Panc1 (cell line): ENCODE results near the gene PNLDC1. TPM values are rescaled to one million over a fixed set of nuclear protein-coding genes. Genes with fewer than 3 reads are reported as not detected.

ENCODE experiments used
- ATAC-seq: fragments of 200-7000 bp; cut with Tn5 transposase; 2 replicates; pipeline ENCODE4 v1.9.1; 2020; ENCODE audit warnings: mild to moderate bottlenecking, moderate library complexity
- BruUV-seq: library from RNA; stranded (reverse); fragments of 400-500 nt; replicated peaks from 2 replicates; lab custom pipeline; 2021; lab: Mats Ljungman, UMichigan
- CTCF ChIA-PET: fragments of 300-600 bp; sonication (Branson Sonifier 250); formaldehyde crosslinking; loops from one replicate; lab custom pipeline; 2022; ENCODE audit warnings: antibody characterized with exemption; lab: Charles Lee
- POLR2A ChIA-PET: fragments of 300-600 bp; sonication (Branson Sonifier 250); formaldehyde crosslinking; loops from one replicate; lab custom pipeline; 2022; ENCODE audit warnings: antibody characterized with exemption; lab: Charles Lee
- DNase-seq: peaks from one replicate; pipeline ENCODE4 v3.0.0-alpha.2; 2010; ENCODE audit warnings: low read depth, low spot score
- H3K27ac ChIP-seq: 2 replicates; pipeline ENCODE4 v1.5.1; 2011; ENCODE audit warnings: mild to moderate bottlenecking, low read length, inconsistent platforms
- H3K27me3 ChIP-seq: fragments of 200-500 bp; sonication (Bioruptor generic); 2 replicates; pipeline ENCODE4 v1.6.0; 2014; ENCODE audit warnings: low read length, inconsistent platforms; ENCODE audit not compliant: control insufficient read depth, insufficient read depth
- H3K36me3 ChIP-seq: fragments of 200-500 bp; sonication (Bioruptor generic); 2 replicates; pipeline ENCODE4 v1.5.1; 2014; ENCODE audit warnings: inconsistent platforms, mild to moderate bottlenecking, low read length, moderate library complexity; ENCODE audit not compliant: control insufficient read depth, insufficient read depth
- H3K4me1 ChIP-seq: 2 replicates; pipeline ENCODE4 v1.5.1; 2011; ENCODE audit warnings: inconsistent platforms, mild to moderate bottlenecking, low read length, moderate library complexity; ENCODE audit not compliant: control insufficient read depth, insufficient read depth
- H3K4me3 ChIP-seq, 2 experiments: 2 replicates each; pipeline ENCODE4 v1.5.1; 2011 to 2012; ENCODE audit warnings: low read depth in 2 of 2, low read length in 2 of 2, mild to moderate bottlenecking in 2 of 2, inconsistent platforms in 1 of 2, moderate library complexity in 1 of 2
- H3K9me3 ChIP-seq: fragments of 200-500 bp; sonication (Bioruptor generic); 2 replicates; pipeline ENCODE4 v1.5.1; 2014; ENCODE audit warnings: low read depth, mild to moderate bottlenecking, inconsistent platforms, low read length, moderate library complexity; ENCODE audit not compliant: control insufficient read depth, insufficient read depth
- POLR2AphosphoS5 ChIP-seq: IDR thresholded peaks from 2 replicates; pipeline ENCODE4 v1.6.1; 2012; ENCODE audit warnings: mild to moderate bottlenecking, low read depth, low read length, moderate library complexity
- SIN3A ChIP-seq: IDR thresholded peaks from 2 replicates; pipeline ENCODE4 v1.6.1; 2012; ENCODE audit warnings: low read depth, mild to moderate bottlenecking, low read length, moderate library complexity, borderline replicate concordance; ENCODE audit not compliant: insufficient read depth
- TCF7L2 ChIP-seq: IDR thresholded peaks from 2 replicates; pipeline ENCODE4 v1.6.1; 2011; ENCODE audit warnings: mild to moderate bottlenecking, low read depth, low read length, inconsistent platforms
- in situ Hi-C: cut with HindIII; loops from 2 replicates; pipeline ENCODE4 v1.10.0; 2016; ENCODE audit warnings: low sequenced_read_pairs, low pct_unique_long_range_greater_than_20kb
- intact Hi-C: fragments of 100-400 bp; cut with micrococcal nuclease; formaldehyde crosslinking; loops from one replicate; pipeline ENCODE4 v1.10.0; 2022; ENCODE audit not compliant: unreplicated experiment
- total RNA-seq: library from RNA; stranded (reverse); gene quantifications from one replicate; pipeline ENCODE4 v1.2.1, GENCODE V29; 2021; ENCODE audit not compliant: unreplicated experiment
- TF ChIP-seq, protein P1 (sequence below): fragments of 450-650 bp; IDR thresholded peaks from 2 replicates; pipeline ENCODE4 v1.5.1; 2017; ENCODE audit warnings: mild to moderate bottlenecking
- TF ChIP-seq, protein P2 (sequence below), 2 experiments: IDR thresholded peaks; 2 replicates each; pipeline ENCODE4 v1.6.1; 2011 to 2012; ENCODE audit warnings: low read depth in 2 of 2, control low read depth in 1 of 2, low read length in 1 of 2, mild to moderate bottlenecking in 1 of 2, moderate library complexity in 1 of 2; ENCODE audit not compliant: insufficient read depth in 1 of 2

Gene PNLDC1
- total RNA-seq, 1 experiment from 2014 or later, result not detected

DNA sequence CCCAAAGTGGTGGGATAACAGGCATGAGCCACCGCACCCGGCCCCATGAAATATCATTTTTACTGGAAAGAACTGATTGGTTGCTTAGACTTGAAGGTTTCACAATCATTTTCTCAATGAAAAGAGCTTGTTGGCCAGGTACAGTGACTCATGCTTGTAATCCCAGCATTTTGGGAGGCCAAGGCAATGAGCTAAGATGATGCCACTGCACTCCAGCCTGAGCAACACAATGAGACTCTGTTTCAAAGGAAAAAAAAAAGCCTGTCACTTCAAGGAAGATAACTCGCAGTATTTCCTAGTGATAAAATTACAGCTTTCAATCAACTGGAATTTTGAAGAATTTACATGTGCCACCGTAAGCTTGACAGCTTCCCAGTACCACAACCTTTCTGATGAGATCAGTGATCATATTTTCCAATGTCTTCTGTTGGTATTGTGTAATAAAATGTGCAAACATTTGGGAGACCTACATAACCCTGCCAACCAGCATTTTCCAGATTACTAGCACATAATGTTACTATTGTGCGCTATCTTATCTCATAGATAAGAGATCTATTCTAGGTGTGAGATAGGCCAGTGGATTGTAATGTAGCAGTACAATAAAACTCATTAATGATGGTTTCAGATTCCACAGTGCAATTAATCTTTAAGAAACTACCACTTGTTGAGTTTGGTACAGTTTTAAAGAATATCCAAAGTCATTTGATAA lies 7.2 kb downstream of the PNLDC1 start:
- in situ Hi-C loops (no loop called here), intact Hi-C loops (no loop called here)
- no peaks in the 10 kb centered on the region for H3K9me3 ChIP-seq
- no peak overlapping the region for H3K27ac ChIP-seq
- ChIA-PET POLR2A (no interaction called here), CTCF (no interaction called here)
- H3K4me3 ChIP-seq, result no peak overlapping the region
- H3K36me3 ChIP-seq, result no peaks in the 10 kb centered on the region
- DNase-seq (no peak), ATAC-seq (no peak)
- H3K4me1 ChIP-seq, result no peaks in the 10 kb centered on the region
- TF ChIP-seq POLR2AphosphoS5, result no peak
- TF ChIP-seq, protein P1, sequence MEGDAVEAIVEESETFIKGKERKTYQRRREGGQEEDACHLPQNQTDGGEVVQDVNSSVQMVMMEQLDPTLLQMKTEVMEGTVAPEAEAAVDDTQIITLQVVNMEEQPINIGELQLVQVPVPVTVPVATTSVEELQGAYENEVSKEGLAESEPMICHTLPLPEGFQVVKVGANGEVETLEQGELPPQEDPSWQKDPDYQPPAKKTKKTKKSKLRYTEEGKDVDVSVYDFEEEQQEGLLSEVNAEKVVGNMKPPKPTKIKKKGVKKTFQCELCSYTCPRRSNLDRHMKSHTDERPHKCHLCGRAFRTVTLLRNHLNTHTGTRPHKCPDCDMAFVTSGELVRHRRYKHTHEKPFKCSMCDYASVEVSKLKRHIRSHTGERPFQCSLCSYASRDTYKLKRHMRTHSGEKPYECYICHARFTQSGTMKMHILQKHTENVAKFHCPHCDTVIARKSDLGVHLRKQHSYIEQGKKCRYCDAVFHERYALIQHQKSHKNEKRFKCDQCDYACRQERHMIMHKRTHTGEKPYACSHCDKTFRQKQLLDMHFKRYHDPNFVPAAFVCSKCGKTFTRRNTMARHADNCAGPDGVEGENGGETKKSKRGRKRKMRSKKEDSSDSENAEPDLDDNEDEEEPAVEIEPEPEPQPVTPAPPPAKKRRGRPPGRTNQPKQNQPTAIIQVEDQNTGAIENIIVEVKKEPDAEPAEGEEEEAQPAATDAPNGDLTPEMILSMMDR, result no peak
- TF ChIP-seq, protein P2, sequence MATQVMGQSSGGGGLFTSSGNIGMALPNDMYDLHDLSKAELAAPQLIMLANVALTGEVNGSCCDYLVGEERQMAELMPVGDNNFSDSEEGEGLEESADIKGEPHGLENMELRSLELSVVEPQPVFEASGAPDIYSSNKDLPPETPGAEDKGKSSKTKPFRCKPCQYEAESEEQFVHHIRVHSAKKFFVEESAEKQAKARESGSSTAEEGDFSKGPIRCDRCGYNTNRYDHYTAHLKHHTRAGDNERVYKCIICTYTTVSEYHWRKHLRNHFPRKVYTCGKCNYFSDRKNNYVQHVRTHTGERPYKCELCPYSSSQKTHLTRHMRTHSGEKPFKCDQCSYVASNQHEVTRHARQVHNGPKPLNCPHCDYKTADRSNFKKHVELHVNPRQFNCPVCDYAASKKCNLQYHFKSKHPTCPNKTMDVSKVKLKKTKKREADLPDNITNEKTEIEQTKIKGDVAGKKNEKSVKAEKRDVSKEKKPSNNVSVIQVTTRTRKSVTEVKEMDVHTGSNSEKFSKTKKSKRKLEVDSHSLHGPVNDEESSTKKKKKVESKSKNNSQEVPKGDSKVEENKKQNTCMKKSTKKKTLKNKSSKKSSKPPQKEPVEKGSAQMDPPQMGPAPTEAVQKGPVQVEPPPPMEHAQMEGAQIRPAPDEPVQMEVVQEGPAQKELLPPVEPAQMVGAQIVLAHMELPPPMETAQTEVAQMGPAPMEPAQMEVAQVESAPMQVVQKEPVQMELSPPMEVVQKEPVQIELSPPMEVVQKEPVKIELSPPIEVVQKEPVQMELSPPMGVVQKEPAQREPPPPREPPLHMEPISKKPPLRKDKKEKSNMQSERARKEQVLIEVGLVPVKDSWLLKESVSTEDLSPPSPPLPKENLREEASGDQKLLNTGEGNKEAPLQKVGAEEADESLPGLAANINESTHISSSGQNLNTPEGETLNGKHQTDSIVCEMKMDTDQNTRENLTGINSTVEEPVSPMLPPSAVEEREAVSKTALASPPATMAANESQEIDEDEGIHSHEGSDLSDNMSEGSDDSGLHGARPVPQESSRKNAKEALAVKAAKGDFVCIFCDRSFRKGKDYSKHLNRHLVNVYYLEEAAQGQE (IDR thresholded peaks at IDR 0.05; ENCODE audit: insufficient read depth in 1 of 2, low read depth in 2 of 2, low read length in 1 of 2), result no peak
- TF ChIP-seq SIN3A, result no peak
- TF ChIP-seq TCF7L2, result no peak
- no peaks in the 10 kb centered on the region for H3K27me3 ChIP-seq
- BruUV-seq, result no TSS peak

DNA sequence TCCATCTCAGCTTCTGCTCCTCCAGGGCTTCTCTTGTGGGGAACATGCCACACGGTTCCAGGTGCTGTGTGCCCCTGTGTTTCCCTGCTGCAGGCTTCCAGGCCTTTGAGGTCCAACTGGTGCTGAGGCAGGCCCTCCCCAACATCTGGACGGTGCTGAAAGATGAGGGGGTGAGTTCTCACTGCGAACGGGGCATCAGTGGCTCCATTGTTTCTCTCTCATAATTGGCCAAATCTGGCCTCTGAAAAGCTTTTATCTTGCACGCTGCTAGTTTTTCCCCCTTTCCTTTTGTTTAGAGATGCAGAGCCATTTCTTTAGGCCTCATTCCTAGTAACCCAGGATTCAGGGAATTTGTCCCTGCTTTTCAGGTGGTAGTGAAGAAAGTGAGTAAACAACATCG lies 8.6 kb downstream of the PNLDC1 start:
- no peak for ATAC-seq

More for the DNA sequence above, 8.6 kb downstream of the PNLDC1 start:
- Histone ChIP-seq H3K4me3 (no peak overlapping the region), H3K36me3 (no peaks in the 10 kb centered on the region), H3K27me3 (no peaks in the 10 kb centered on the region), H3K27ac (no peak overlapping the region), H3K9me3 (no peaks in the 10 kb centered on the region), H3K4me1 (no peaks in the 10 kb centered on the region)
- DNase-seq, result no peak
- intact Hi-C loops, result no loop called here
- CTCF ChIA-PET, result no interaction called here
- BruUV-seq, result no TSS peak
- POLR2A ChIA-PET, result no interaction called here
- in situ Hi-C loops, result no loop called here
- TF ChIP-seq TCF7L2 (no peak), POLR2AphosphoS5 (no peak), SIN3A (no peak)
- TF ChIP-seq, protein P2 (IDR thresholded peaks at IDR 0.05; ENCODE audit: insufficient read depth in 1 of 2, low read depth in 2 of 2, low read length in 1 of 2), result no peak
- TF ChIP-seq, protein P1, result no peak
